ENCODE measurements around the gene VPS4A. TPM values are rescaled to one million over a fixed set of nuclear protein-coding genes. Genes with fewer than 3 reads are reported as not detected.

The VPS4A gene
- total RNA-seq, 3 donors from 2014 or later (not counting 1 experiment from before 2014, with no cell fraction given) = 60.5 to 71.5 (median 62.5) TPM

DNA sequence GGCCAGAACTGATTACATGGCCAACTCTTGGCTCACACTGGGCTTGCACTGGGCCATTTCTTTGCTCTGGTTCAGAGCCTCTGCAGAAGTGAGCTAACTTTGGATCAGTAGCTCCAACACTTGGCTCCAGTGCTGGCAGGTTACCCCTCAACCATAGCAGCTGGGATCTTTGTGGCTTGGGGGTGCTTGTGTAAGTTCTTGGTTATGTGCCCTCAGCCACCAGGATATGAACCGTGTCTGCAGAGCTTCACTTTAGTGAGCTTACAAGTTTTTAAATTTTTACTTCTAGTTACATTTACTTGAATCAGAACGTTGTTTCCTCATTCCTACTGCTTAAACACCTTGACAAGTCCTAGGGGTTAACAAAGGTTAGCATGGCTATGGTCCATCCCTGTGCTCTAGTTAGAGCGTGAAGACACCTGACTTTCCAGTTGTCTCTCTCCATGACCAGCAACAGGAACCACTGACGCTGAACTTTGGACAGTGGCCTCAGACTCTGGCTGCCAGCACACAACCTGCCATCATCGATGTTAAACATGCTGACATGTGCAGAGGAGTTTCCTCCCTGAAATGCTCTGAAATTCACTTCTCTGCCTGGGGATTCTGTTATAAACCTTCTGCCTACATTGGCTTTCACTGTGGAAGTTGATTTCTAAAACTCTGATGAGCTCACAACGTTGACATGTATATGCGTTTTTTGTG, 15.2 kb downstream of the VPS4A start:
- Mint-ChIP-seq H3K4me1 (peaks cover 14 to 30% of the 10 kb centered on the region in 2 donors), H3K27me3 (ENCODE audit: low read depth in 2 of 2) (no peaks in the 10 kb centered on the region), H3K9me3 (no peaks in the 10 kb centered on the region), H3K4me3 (no peak overlapping the region), H3K36me3 (no peaks in the 10 kb centered on the region), H3K27ac (peak overlapping the region; percentile 41 to 45)
- Histone ChIP-seq H3K27ac (ENCODE audit: low read length) (no peak overlapping the region), H3K36me3 (ENCODE audit: control insufficient read depth, insufficient read depth, low read length) (peaks cover 35% of the 10 kb centered on the region), H3K4me1 (ENCODE audit: control insufficient read depth, insufficient read depth, low read length) (peaks cover 26% of the 10 kb centered on the region), H3K4me3 (ENCODE audit: low read length) (no peak overlapping the region), H3K9me3 (ENCODE audit: control insufficient read depth, insufficient read depth, low read length) (no peaks in the 10 kb centered on the region), H3K27me3 (ENCODE audit: control insufficient read depth, insufficient read depth, low read length) (no peaks in the 10 kb centered on the region)
- 75% methylated on average over 7 of the region's 7 CpGs for WGBS (ENCODE audit: insufficient coverage)
- intact Hi-C loops (cut with micrococcal nuclease) = loop anchor here (10.0 kb wide), 1 partner anchor 128 kb away; no protein-coding TSS in a partner anchor
- no peak for ATAC-seq
- DNase-seq = no peak
- TF ChIP-seq, protein P1, sequence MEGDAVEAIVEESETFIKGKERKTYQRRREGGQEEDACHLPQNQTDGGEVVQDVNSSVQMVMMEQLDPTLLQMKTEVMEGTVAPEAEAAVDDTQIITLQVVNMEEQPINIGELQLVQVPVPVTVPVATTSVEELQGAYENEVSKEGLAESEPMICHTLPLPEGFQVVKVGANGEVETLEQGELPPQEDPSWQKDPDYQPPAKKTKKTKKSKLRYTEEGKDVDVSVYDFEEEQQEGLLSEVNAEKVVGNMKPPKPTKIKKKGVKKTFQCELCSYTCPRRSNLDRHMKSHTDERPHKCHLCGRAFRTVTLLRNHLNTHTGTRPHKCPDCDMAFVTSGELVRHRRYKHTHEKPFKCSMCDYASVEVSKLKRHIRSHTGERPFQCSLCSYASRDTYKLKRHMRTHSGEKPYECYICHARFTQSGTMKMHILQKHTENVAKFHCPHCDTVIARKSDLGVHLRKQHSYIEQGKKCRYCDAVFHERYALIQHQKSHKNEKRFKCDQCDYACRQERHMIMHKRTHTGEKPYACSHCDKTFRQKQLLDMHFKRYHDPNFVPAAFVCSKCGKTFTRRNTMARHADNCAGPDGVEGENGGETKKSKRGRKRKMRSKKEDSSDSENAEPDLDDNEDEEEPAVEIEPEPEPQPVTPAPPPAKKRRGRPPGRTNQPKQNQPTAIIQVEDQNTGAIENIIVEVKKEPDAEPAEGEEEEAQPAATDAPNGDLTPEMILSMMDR (IDR thresholded peaks at IDR 0.05) = no peak

DNA sequence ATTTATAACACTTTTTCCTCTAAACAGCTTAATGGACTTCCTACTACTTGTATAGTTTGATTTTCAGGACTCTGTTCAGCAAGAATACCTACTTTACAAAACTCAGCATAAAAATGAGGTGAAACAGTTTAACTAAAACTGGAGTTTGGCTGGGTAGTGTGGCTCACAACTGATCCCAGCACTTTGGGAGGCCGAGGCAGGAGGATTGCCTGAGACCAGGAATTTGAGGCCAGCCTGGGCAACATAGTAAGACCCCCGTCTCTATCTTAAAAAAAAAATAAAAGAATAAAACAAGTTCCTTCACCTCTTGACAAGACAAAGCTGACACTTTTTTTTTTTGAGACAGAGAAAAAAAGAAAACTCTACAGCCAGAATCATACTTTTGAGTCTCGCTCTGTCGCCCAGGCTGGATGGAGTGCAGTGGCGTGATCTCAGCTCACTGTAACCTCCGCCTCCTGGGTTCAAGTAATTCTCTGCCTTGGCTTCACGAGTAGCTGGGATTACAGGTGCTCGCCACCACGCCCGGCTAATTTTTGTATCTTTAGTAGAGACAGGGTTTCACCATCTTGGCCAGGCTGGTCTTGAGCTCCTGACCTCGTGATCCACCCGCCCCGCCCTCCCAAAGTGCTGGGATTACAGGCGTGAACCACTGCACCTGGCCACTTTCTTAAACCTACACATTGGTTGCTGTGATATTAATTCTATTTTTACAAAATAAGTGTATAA, 16.6 kb downstream of the VPS4A start:
- peaks cover 26% of the 10 kb centered on the region for H3K4me1 ChIP-seq (ENCODE audit: control insufficient read depth, insufficient read depth, low read length)
- WGBS (ENCODE audit: insufficient coverage) = 96% methylated on average over 11 of the region's 14 CpGs
- Mint-ChIP-seq H3K27ac (peak overlapping the region in 1 of 2 donors; percentile 27), H3K4me1 (peaks cover 14 to 24% of the 10 kb centered on the region in 2 donors), H3K9me3 (no peaks in the 10 kb centered on the region), H3K27me3 (ENCODE audit: low read depth in 2 of 2) (no peaks in the 10 kb centered on the region), H3K36me3 (no peaks in the 10 kb centered on the region), H3K4me3 (no peak overlapping the region)
- DNase-seq = no peak
- no peak for ATAC-seq
- H3K36me3 ChIP-seq (ENCODE audit: control insufficient read depth, insufficient read depth, low read length) = peaks cover 27% of the 10 kb centered on the region
- H3K9me3 ChIP-seq (ENCODE audit: control insufficient read depth, insufficient read depth, low read length) = no peaks in the 10 kb centered on the region
- H3K27me3 ChIP-seq (ENCODE audit: control insufficient read depth, insufficient read depth, low read length) = no peaks in the 10 kb centered on the region
- TF ChIP-seq, protein P1 (IDR thresholded peaks at IDR 0.05) = no peak
- no peak overlapping the region for H3K27ac ChIP-seq (ENCODE audit: low read length)
- intact Hi-C loops (cut with micrococcal nuclease) = loop anchor here (10.0 kb wide), 1 partner anchor 127 kb away; no protein-coding TSS in a partner anchor
- no peak overlapping the region for H3K4me3 ChIP-seq (ENCODE audit: low read length)

DNA sequence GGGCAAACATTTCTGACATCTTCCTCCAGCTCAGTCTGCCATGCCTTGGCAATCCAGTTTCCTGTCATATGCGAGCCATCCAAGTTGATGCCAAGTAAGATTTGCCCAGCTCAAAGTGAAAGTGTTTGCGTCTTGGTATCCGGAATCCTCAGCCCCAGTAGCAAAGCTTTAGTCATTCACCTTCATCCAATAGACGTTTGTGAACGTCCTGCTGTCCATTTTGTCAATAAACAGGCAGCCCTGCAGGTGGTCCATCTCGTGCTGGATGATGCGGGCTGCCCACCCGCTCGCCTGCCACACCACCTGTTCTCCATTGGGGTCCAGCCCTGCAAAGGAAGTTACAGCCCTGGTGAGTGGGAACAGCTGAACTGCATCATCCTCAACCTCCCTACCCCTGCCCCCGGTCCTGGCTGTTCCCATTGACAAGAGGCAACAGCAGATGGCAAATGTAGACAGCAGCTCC, 17.7 kb downstream of the VPS4A start:
- H3K4me1 Mint-ChIP-seq = peaks cover 14 to 24% of the 10 kb centered on the region in 2 donors
- intact Hi-C loops (cut with micrococcal nuclease) = loop anchor here (10.0 kb wide), 1 partner anchor 126 kb away; no protein-coding TSS in a partner anchor
- peak in 1 of 2 donors; percentile 20 for DNase-seq

More for the DNA sequence above, 17.7 kb downstream of the VPS4A start:
- 83% methylated on average over 10 of the region's 10 CpGs for WGBS (ENCODE audit: insufficient coverage)
- Mint-ChIP-seq H3K36me3 (no peaks in the 10 kb centered on the region), H3K9me3 (no peaks in the 10 kb centered on the region), H3K27ac (peak overlapping the region in 1 of 2 donors; percentile 27), H3K27me3 (ENCODE audit: low read depth in 2 of 2) (no peaks in the 10 kb centered on the region), H3K4me3 (peak overlapping the region; percentile 77)
- no peak for ATAC-seq
- TF ChIP-seq, protein P1 (IDR thresholded peaks at IDR 0.05) = no peak
- no peaks in the 10 kb centered on the region for H3K27me3 ChIP-seq (ENCODE audit: control insufficient read depth, insufficient read depth, low read length)
- no peak overlapping the region for H3K4me3 ChIP-seq (ENCODE audit: low read length)
- H3K4me1 ChIP-seq (ENCODE audit: control insufficient read depth, insufficient read depth, low read length) = peaks cover 26% of the 10 kb centered on the region
- H3K9me3 ChIP-seq (ENCODE audit: control insufficient read depth, insufficient read depth, low read length) = no peaks in the 10 kb centered on the region
- H3K27ac ChIP-seq (ENCODE audit: low read length) = no peak overlapping the region
- H3K36me3 ChIP-seq (ENCODE audit: control insufficient read depth, insufficient read depth, low read length) = peaks cover 28% of the 10 kb centered on the region

Measured in natural killer cell (primary cell).